Activated T-helper 2 cell treated with anti-CD3 and anti-CD28 coated beads, Interferon-gamma antibody, Interleukin-2, Interleukin-4, amounts not matched to agents 10 μg/mL and 5 μg/mL and 100 μg/mL, durations not matched to agents 14 hours and 24 hours and 36 hours (primary cell): Measurements from ENCODE around the gene PDYN. TPM values are rescaled to one million over a fixed set of nuclear protein-coding genes. Genes with fewer than 3 reads are reported as not detected.

Experiments
- DNase-seq: peaks from one replicate; pipeline ENCODE4 v3.0.0; 2021; ENCODE audit warnings: low spot score
- H3K27ac Mint-ChIP-seq: one replicate; pipeline ENCODE4 v1.8.0; 2021; ENCODE audit warnings: mixed read lengths
- H3K27me3 Mint-ChIP-seq: one replicate; pipeline ENCODE4 v1.8.0; 2021; ENCODE audit warnings: low read depth, mixed read lengths
- H3K36me3 Mint-ChIP-seq: one replicate; pipeline ENCODE4 v1.8.0; 2021; ENCODE audit warnings: low read depth, mixed read lengths
- H3K4me1 Mint-ChIP-seq: one replicate; pipeline ENCODE4 v1.8.0; 2021; ENCODE audit warnings: low read depth, mixed read lengths
- H3K4me3 Mint-ChIP-seq: one replicate; pipeline ENCODE4 v1.8.0; 2021; ENCODE audit warnings: low read depth, mild to moderate bottlenecking, moderate library complexity, mixed read lengths
- H3K9me3 Mint-ChIP-seq: one replicate; pipeline ENCODE4 v1.8.0; 2021; ENCODE audit warnings: mixed read lengths
- intact Hi-C: fragments of 100-400 bp; cut with micrococcal nuclease; formaldehyde crosslinking; loops from one replicate; pipeline ENCODE4 v1.15.1; 2023
- total RNA-seq: library from RNA; stranded (reverse); gene quantifications from 2 replicates; pipeline ENCODE4 v1.2.3, GENCODE V29; 2022

PDYN gene
- total RNA-seq, 1 donor from 2014 or later = not detected

DNA sequence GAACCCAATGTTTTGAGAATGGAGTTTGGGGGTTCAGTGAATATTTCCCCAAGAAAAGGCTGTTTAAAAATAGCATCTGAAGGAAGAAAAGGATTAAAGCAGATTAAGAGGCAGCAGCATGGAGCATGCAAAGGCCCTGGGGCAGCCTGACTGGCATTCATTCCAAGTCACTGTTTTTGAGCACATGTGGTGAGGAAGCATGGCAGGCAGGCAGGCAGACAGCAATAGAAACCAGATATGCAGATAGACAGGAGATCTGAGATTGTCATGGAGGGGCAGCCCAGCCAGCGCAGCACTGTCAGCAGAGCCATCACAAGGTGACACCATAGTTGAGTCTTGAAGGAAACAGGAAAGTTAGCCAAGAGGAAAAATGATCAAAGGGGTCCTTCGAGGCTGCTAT is 60.9 kb downstream of the PDYN start:
- no peaks in the 10 kb centered on the region for H3K27me3 Mint-ChIP-seq
- intact Hi-C loops = no loop called here
- no peak for DNase-seq
- no peaks in the 10 kb centered on the region for H3K9me3 Mint-ChIP-seq
- H3K4me1 Mint-ChIP-seq = no peaks in the 10 kb centered on the region
- no peak overlapping the region for H3K4me3 Mint-ChIP-seq
- H3K27ac Mint-ChIP-seq = no peak overlapping the region
- no peaks in the 10 kb centered on the region for H3K36me3 Mint-ChIP-seq

DNA sequence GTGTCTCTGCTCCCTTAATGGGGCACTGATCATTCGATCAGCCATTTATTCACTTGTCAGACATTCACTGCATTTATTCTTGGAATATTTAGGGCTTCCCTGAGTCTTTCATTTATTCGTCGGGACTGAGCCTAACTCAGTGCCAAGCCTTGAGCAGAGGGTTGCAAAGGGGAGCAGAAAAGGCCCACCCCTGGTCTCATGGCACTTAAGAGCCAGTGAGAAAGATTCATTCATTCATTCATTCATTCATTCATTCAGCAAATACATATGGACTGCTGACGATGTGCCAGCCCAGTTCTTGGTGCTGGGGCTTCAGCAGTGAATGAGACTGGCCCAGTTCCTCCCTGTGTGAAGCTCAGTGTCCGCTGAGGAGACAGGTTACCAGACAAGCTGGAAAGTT is 62.0 kb downstream of the PDYN start:
- H3K36me3 Mint-ChIP-seq = no peaks in the 10 kb centered on the region
- H3K27me3 Mint-ChIP-seq = no peaks in the 10 kb centered on the region
- intact Hi-C loops = no loop called here
- H3K27ac Mint-ChIP-seq = no peak overlapping the region
- DNase-seq = no peak
- no peaks in the 10 kb centered on the region for H3K9me3 Mint-ChIP-seq
- no peak overlapping the region for H3K4me3 Mint-ChIP-seq
- no peaks in the 10 kb centered on the region for H3K4me1 Mint-ChIP-seq

DNA sequence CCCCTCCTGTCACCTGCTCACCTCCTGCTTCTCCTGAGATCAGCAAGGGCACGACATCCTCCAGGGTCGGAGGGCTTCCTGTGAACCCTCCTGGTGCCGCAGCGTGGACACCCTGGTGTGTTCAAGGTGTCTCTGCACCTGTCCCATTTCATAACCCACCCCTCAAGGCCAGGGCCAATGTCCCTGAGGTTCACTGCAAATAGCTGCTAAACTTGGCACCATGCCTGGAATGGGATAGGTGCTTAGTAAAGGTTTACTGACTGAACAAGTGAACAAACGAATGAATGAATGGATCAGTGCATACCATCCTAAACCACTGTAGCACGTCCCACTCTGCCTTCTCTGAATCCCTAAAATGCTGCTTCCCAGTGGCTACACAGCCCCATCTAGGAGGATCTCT is 63.7 kb downstream of the PDYN start:
- H3K27ac Mint-ChIP-seq = no peak overlapping the region
- no peak overlapping the region for H3K4me3 Mint-ChIP-seq
- intact Hi-C loops = no loop called here
- H3K36me3 Mint-ChIP-seq = no peaks in the 10 kb centered on the region
- H3K4me1 Mint-ChIP-seq = no peaks in the 10 kb centered on the region
- H3K9me3 Mint-ChIP-seq = no peaks in the 10 kb centered on the region
- DNase-seq = no peak
- H3K27me3 Mint-ChIP-seq = no peaks in the 10 kb centered on the region

DNA sequence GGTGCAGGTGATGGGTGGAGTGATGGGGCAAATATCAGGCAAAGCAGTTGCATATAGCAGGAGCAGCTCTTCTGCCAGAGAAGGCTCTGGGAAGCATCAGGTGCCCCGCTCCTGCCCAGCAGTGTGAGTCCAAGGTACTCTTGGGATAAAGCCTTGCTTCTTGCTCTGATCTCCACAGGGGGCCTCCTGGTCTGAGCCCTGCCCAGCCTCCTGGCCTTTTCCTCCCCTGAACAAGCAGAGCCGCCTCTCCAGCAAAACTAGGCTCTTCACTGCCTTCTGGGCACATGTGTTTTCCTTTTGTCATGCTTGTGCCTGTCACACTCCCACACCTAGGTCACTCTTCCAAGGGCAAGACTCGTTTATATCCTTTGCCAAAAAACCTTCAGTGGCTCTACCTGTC is 64.4 kb downstream of the PDYN start:
- Mint-ChIP-seq H3K27ac (no peak overlapping the region), H3K4me3 (no peak overlapping the region), H3K36me3 (no peaks in the 10 kb centered on the region), H3K9me3 (no peaks in the 10 kb centered on the region), H3K4me1 (no peaks in the 10 kb centered on the region), H3K27me3 (no peaks in the 10 kb centered on the region)
- no peak for DNase-seq
- intact Hi-C loops = no loop called here

DNA sequence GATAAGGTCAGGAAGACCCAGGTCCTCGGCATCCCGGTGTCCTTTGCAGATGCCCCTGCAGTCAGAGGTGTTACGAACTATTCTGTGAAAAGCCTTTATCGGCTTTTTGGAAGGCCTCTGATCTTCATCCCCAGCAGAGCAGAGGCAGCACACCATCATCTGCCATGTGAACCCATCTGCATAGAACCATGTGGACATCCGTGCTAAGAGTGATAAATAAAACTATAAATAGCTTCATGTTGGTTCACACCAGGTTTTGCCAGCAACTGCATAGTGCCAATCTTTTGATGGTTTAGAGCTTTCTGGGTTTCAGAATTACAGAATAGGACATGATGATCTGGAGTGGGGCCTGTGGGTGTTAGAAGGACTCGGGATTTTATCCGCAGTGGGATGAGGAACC is 65.1 kb downstream of the PDYN start:
- Mint-ChIP-seq H3K36me3 (no peaks in the 10 kb centered on the region), H3K4me3 (no peak overlapping the region), H3K9me3 (no peaks in the 10 kb centered on the region), H3K4me1 (no peaks in the 10 kb centered on the region), H3K27me3 (no peaks in the 10 kb centered on the region), H3K27ac (no peak overlapping the region)
- DNase-seq = no peak
- intact Hi-C loops = no loop called here

Other genes starting within 250 kb of the PDYN start
- gene SIRPA, start 98.7 kb downstream of the PDYN start, total RNA-seq = not detected in 2 replicates
- 18.9 and 20.4 TPM in 2 replicates for gene STK35, start 107.8 kb upstream of the PDYN start, total RNA-seq